Measurements from ENCODE around the gene FGF21. TPM values are rescaled to one million over a fixed set of nuclear protein-coding genes. Genes with fewer than 3 reads are reported as not detected.

The FGF21 gene
- polyA plus RNA-seq, 3 donors, result not detected

GRCh38 chr19:48728911-48729664 is 26.2 kb upstream of the FGF21 start:
- DNase-seq, result no peak

- DNase-seq, result no peak
These were observed 23.9 kb upstream of the FGF21 start for GRCh38 chr19:48731452-48731851.

GRCh38 chr19:48734625-48735024 is 20.7 kb upstream of the FGF21 start:
- DNase-seq, result no peak

- DNase-seq, result no peak
These were observed 20.2 kb upstream of the FGF21 start for GRCh38 chr19:48735031-48735615.

GRCh38 chr19:48737360-48737998 is 17.8 kb upstream of the FGF21 start:
- DNase-seq, result no peak

GRCh38 chr19:48738557-48739403 is 16.5 kb upstream of the FGF21 start:
- DNase-seq, result peak; percentile 91

GRCh38 chr19:48739404-48740163 is 15.7 kb upstream of the FGF21 start:
- no peak for DNase-seq

GRCh38 chr19:48740164-48740972 is 15.0 kb upstream of the FGF21 start, which contains the start of gene RASIP1:
Gene RASIP1, minus strand, starts transcription at chr19:48740610. Its CDS starts 328 bp downstream, at chr19:48740282.
- DNase-seq, result no peak

- DNase-seq, result no peak
These were observed 14.0 kb upstream of the FGF21 start for GRCh38 chr19:48741129-48741999.

- no peak for DNase-seq
These were observed 13.2 kb upstream of the FGF21 start for GRCh38 chr19:48742096-48742495.

GRCh38 chr19:48745208-48745995 is 9.9 kb upstream of the FGF21 start:
- no peak for DNase-seq

- no peak for DNase-seq
These were observed 9.2 kb upstream of the FGF21 start for GRCh38 chr19:48746110-48746509.

GRCh38 chr19:48746738-48747575 is 8.4 kb upstream of the FGF21 start, which contains the start of gene IZUMO1:
Gene IZUMO1, minus strand, starts transcription at chr19:48746909. Its CDS starts 1,050 bp downstream, at chr19:48745859.
- DNase-seq, result peak; percentile 88

GRCh38 chr19:48749571-48750198 is 5.6 kb upstream of the FGF21 start:
- DNase-seq, result no peak

GRCh38 chr19:48750351-48750750 is 5.0 kb upstream of the FGF21 start:
- DNase-seq, result no peak

GRCh38 chr19:48750771-48751504 is 4.4 kb upstream of the FGF21 start:
- no peak for DNase-seq

Measured in renal pelvis (tissue), 4 donors.